Naive thymus-derived CD8-positive, alpha-beta T cell (primary cell): ENCODE data around the gene GAS2L2. TPM values are rescaled to one million over a fixed set of nuclear protein-coding genes. Genes with fewer than 3 reads are reported as not detected.

ENCODE experiments used
- ATAC-seq, 2 donors: fragments of 150-1000 bp; cut with Tn5 transposase in 1 of 2; sonication (Bioruptor Pico), chemical (Tn5 transposase) in 1 of 2; 1 replicate in 1 of 2; 2 replicates in 1 of 2; pipeline ENCODE4 v1.10.0; 2021; ENCODE audit warnings: mild to moderate bottlenecking in 2 of 2, moderate library complexity in 2 of 2
- POLR2A ChIA-PET: fragments of 350-600 bp; sonication (Branson Sonifier 250); formaldehyde crosslinking; loops from one replicate; lab custom pipeline; 2021; ENCODE audit warnings: antibody characterized with exemption; lab: Charles Lee
- DNase-seq, 10 donors: peaks; one replicate each; pipeline versions ENCODE4 v3.0.0 to v3.0.0-alpha.2; 2020 to 2022
- H3K27ac Mint-ChIP-seq, 10 donors: one replicate each; pipeline ENCODE4 v1.8.0; 2020 to 2022; ENCODE audit warnings: mild to moderate bottlenecking in 10 of 10, mixed read lengths in 10 of 10, moderate library complexity in 4 of 10, inconsistent platforms in 1 of 10
- H3K27me3 Mint-ChIP-seq, 5 donors: one replicate each; pipeline ENCODE4 v1.8.0; 2021 to 2022; ENCODE audit warnings: mixed read lengths in 5 of 5
- H3K36me3 Mint-ChIP-seq, 3 donors: one replicate each; pipeline ENCODE4 v1.8.0; 2020 to 2022; ENCODE audit warnings: mixed read lengths in 3 of 3, mild to moderate bottlenecking in 2 of 3, inconsistent platforms in 1 of 3
- H3K4me1 Mint-ChIP-seq, 4 donors: one replicate each; pipeline ENCODE4 v1.8.0; 2021 to 2022; ENCODE audit warnings: mixed read lengths in 4 of 4
- H3K4me3 Mint-ChIP-seq, 10 donors: one replicate each; pipeline ENCODE4 v1.8.0; 2020 to 2022; ENCODE audit warnings: mild to moderate bottlenecking in 10 of 10, mixed read lengths in 10 of 10, moderate library complexity in 6 of 10, inconsistent platforms in 1 of 10
- H3K9me3 Mint-ChIP-seq, 9 donors: one replicate each; pipeline ENCODE4 v1.8.0; 2020 to 2022; ENCODE audit warnings: mixed read lengths in 9 of 9, mild to moderate bottlenecking in 3 of 9, inconsistent platforms in 1 of 9, moderate library complexity in 1 of 9
- polyA plus RNA-seq, 3 donors: library from polyadenylated mRNA; unstranded; fragments of 300-500 nt; fragmentation: Illumina TruSeq; gene quantifications; one replicate each; pipeline ENCODE4 v1.2.3, GENCODE V29; 2021
- total RNA-seq, 8 experiments: library from RNA in 2 of 8; stranded (reverse) in 2 of 8; gene quantifications; one replicate each; pipeline ENCODE4 v1.2.3 and lab custom pipeline; 2021 to 2026

GAS2L2 gene
- total and polyA plus RNA-seq, 5 experiments from 2014 or later: 0.33 to 0.36 TPM; not detected in 3

DNA sequence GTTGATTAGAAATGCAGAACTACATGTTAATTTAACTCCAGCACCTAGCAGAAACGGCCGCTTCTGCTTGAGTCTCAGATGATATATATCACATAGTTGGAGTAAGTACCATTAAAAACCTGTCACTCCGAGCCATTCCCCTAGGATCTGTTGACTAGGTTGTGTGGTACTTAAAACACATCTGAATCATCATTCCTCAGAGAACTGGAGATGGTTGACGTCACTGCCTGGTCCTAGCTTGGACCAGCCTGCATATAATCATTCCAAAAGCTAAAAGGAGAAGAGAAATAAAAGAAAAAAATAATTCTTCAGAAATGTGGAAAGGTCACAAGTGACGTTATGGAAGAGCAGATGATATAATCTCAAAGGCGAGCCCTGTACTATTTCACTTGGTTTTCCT lies 52.9 kb downstream of the GAS2L2 start:
- peaks cover 0 to 9% (median 0%) of the 10 kb centered on the region in 9 donors for H3K9me3 Mint-ChIP-seq
- H3K4me3 Mint-ChIP-seq: no peak overlapping the region
- DNase-seq (no peak), ATAC-seq (no peak)
- H3K4me1 Mint-ChIP-seq: peaks cover 0 to 14% (median 8%) of the 10 kb centered on the region in 4 donors
- peaks cover 9 to 70% (median 33%) of the 10 kb centered on the region in 3 donors for H3K36me3 Mint-ChIP-seq
- POLR2A ChIA-PET: no interaction called here
- no peak overlapping the region for H3K27ac Mint-ChIP-seq
- H3K27me3 Mint-ChIP-seq: no peaks in the 10 kb centered on the region

- no peak for DNase-seq
- Mint-ChIP-seq H3K4me3 (no peak overlapping the region), H3K27me3 (no peaks in the 10 kb centered on the region), H3K4me1 (peaks cover 0 to 5% (median 1%) of the 10 kb centered on the region in 4 donors), H3K9me3 (peaks cover 0 to 9% (median 0%) of the 10 kb centered on the region in 9 donors), H3K27ac (no peak overlapping the region), H3K36me3 (peaks cover 9 to 74% (median 33%) of the 10 kb centered on the region in 3 donors)
- ATAC-seq: no peak
- POLR2A ChIA-PET: interaction anchor here (0.6 kb wide), 1 partner anchor 113 kb away, joined by 3 read pairs; no protein-coding TSS in a partner anchor
Measured at GRCh38 chr17:35698800-35699199, 54.2 kb downstream of the GAS2L2 start.

DNA sequence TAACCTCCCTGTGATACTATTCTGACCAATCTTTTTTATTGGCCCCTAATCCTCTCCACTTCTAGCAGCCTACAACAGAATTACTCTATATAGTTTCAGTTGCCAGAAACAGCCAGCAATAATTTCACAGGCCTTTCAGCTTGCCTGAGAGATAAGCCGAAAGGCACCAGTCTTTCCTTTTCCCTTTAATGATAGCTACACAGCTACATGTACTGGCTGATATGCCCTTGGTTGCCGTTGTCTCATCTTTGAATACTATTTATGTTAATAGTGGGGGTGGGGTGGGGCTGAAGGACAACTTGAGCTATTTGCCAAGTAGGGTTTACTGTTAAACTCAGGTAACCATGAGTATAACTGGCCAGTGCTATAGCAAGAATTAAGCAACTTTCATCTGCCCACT lies 57.4 kb downstream of the GAS2L2 start:
- Mint-ChIP-seq H3K27me3 (no peaks in the 10 kb centered on the region), H3K4me1 (peaks cover 0 to 3% (median 1%) of the 10 kb centered on the region in 4 donors), H3K27ac (no peak overlapping the region), H3K4me3 (no peak overlapping the region), H3K36me3 (peaks cover under 1 to 82% (median 27%) of the 10 kb centered on the region in 3 donors), H3K9me3 (no peaks in the 10 kb centered on the region)
- ATAC-seq (no peak), DNase-seq (no peak)
- POLR2A ChIA-PET: no interaction called here

- Mint-ChIP-seq H3K36me3 (peaks cover 8 to 86% (median 31%) of the 10 kb centered on the region in 3 donors), H3K4me3 (no peak overlapping the region), H3K4me1 (peaks cover 0 to 4% (median 1%) of the 10 kb centered on the region in 4 donors), H3K9me3 (no peaks in the 10 kb centered on the region), H3K27me3 (no peaks in the 10 kb centered on the region), H3K27ac (no peak overlapping the region)
- no peak for ATAC-seq
- POLR2A ChIA-PET: interaction anchor here (0.9 kb wide), 1 partner anchor 28 kb away, joined by 3 read pairs; no protein-coding TSS in a partner anchor
- no peak for DNase-seq
Measured at GRCh38 chr17:35694906-35695305, 58.1 kb downstream of the GAS2L2 start.

Other genes starting within 250 kb of the GAS2L2 start
- gene SLFN12L, start 215.6 kb downstream of the GAS2L2 start, total RNA-seq: 10 to 100 TPM; 44.7 to 51.1 TPM
- 10 to 100 TPM in 2 of 3 donors, 1 to 10 TPM in 1; 9.6 to 12.3 (median 10.9) TPM for gene SLFN12L, start 215.6 kb downstream of the GAS2L2 start, polyA plus RNA-seq
- not detected for gene SLFN14, start 192.4 kb downstream of the GAS2L2 start, total RNA-seq
- under 1 TPM; 0.06 to 0.33 (median 0.13) TPM for gene SLFN14, start 192.4 kb downstream of the GAS2L2 start, polyA plus RNA-seq
- 1 to 10 TPM; 6.8 TPM for gene PEX12, start 174.7 kb downstream of the GAS2L2 start, total RNA-seq
- gene PEX12, start 174.7 kb downstream of the GAS2L2 start, polyA plus RNA-seq: 1 to 10 TPM; 1.7 to 2.5 (median 1.9) TPM
- gene AP2B1, start 165.9 kb downstream of the GAS2L2 start, total RNA-seq: 100 to 1,000 TPM; 140 to 150 TPM
- 10 to 100 TPM; 50.3 to 65.7 (median 52.0) TPM for gene AP2B1, start 165.9 kb downstream of the GAS2L2 start, polyA plus RNA-seq
- gene RASL10B, start 21.6 kb downstream of the GAS2L2 start, total RNA-seq: under 1 TPM; 0.38 to 0.57 TPM
- under 1 TPM in 1 of 3 donors, not detected in 2; 0.06 TPM for gene RASL10B, start 21.6 kb downstream of the GAS2L2 start, polyA plus RNA-seq
- gene C17orf50, start 7.6 kb upstream of the GAS2L2 start, total RNA-seq: under 1 TPM in 1 of 2 experiments, not detected in 1; 0.38 TPM
- gene C17orf50, start 7.6 kb upstream of the GAS2L2 start, polyA plus RNA-seq: 1 to 10 TPM in 1 of 3 donors, under 1 TPM in 2; 0.20 to 2.1 (median 0.67) TPM
- 10 to 100 TPM; 15.0 to 15.2 TPM for gene MMP28, start 42.4 kb upstream of the GAS2L2 start, total RNA-seq
- 10 to 100 TPM; 10.0 to 30.1 (median 13.4) TPM for gene MMP28, start 42.4 kb upstream of the GAS2L2 start, polyA plus RNA-seq
- 100 to 1,000 TPM; 271 TPM for gene TAF15, start 56.2 kb upstream of the GAS2L2 start, total RNA-seq
- gene TAF15, start 56.2 kb upstream of the GAS2L2 start, polyA plus RNA-seq: 10 to 100 TPM; 15.0 to 20.2 (median 19.9) TPM
- 1 to 10 TPM; 1.2 TPM for gene HEATR9, start 115.7 kb upstream of the GAS2L2 start, total RNA-seq
- under 1 TPM in 1 of 3 donors, not detected in 2; 0.07 TPM for gene HEATR9, start 115.7 kb upstream of the GAS2L2 start, polyA plus RNA-seq
- gene CCL5, start 127.1 kb upstream of the GAS2L2 start, total RNA-seq: 10 to 100 TPM; 84.3 to 87.4 TPM
- gene CCL5, start 127.1 kb upstream of the GAS2L2 start, polyA plus RNA-seq: 1,000 to 10,000 TPM in 1 of 3 donors, 10 to 100 TPM in 2; 41.5 to 1,286 (median 63.8) TPM
- under 1 TPM in 1 of 2 experiments, not detected in 1; 0.41 TPM for gene RDM1, start 177.5 kb upstream of the GAS2L2 start, total RNA-seq
- gene RDM1, start 177.5 kb upstream of the GAS2L2 start, polyA plus RNA-seq: 1 to 10 TPM in 1 of 3 donors, under 1 TPM in 1, not detected in 1; 0.32 to 2.7 TPM
- gene LYZL6, start 190.5 kb upstream of the GAS2L2 start, total RNA-seq: not detected
- gene LYZL6, start 190.5 kb upstream of the GAS2L2 start, polyA plus RNA-seq: not detected
- not detected for gene CCL16, start 228.3 kb upstream of the GAS2L2 start, total RNA-seq
- not detected for gene CCL16, start 228.3 kb upstream of the GAS2L2 start, polyA plus RNA-seq
- gene CCL14, start 233.5 kb upstream of the GAS2L2 start, total RNA-seq: not detected
- gene CCL14, start 233.5 kb upstream of the GAS2L2 start, polyA plus RNA-seq: not detected
- gene CCL15, start 248.3 kb upstream of the GAS2L2 start, total RNA-seq: not detected
- not detected for gene CCL15, start 248.3 kb upstream of the GAS2L2 start, polyA plus RNA-seq